Naive thymus-derived CD4-positive, alpha-beta T cell (primary cell): ENCODE data around the gene PBX4. TPM values are rescaled to one million over a fixed set of nuclear protein-coding genes. Genes with fewer than 3 reads are reported as not detected.
A peak's percentile ranks its signal among the peaks of the same experiment; 100 is the strongest.

Experiments used
- ATAC-seq: fragments of 150-1000 bp; cut with Tn5 transposase; 2 replicates; pipeline ENCODE4 v1.10.0; 2021; ENCODE audit warnings: mild to moderate bottlenecking, moderate library complexity
- CTCF ChIA-PET: fragments of 350-600 bp; sonication (Branson Sonifier 250); formaldehyde crosslinking; loops from one replicate; lab custom pipeline; 2021; ENCODE audit warnings: antibody characterized with exemption; lab: Charles Lee
- POLR2A ChIA-PET: fragments of 350-600 bp; sonication (Branson Sonifier 250); formaldehyde crosslinking; loops from one replicate; lab custom pipeline; 2021; ENCODE audit warnings: antibody characterized with exemption, inconsistent platforms; lab: Charles Lee
- DNase-seq, 9 donors: peaks; one replicate each; pipeline versions ENCODE4 v3.0.0 to v3.0.0-alpha.2; 2020 to 2022; ENCODE audit warnings: mixed read lengths in 1 of 9
- H3K27ac ChIP-seq: one replicate; pipeline ENCODE4 v1.7.0; 2013; ENCODE audit warnings: mild to moderate bottlenecking, low read depth, low read length, moderate library complexity
- H3K27me3 ChIP-seq, 2 donors: one replicate each; pipeline ENCODE4 v1.7.0; 2013; ENCODE audit warnings: low read length in 2 of 2, mild to moderate bottlenecking in 2 of 2, moderate library complexity in 2 of 2; ENCODE audit not compliant: control insufficient read depth in 2 of 2, insufficient read depth in 2 of 2
- H3K36me3 ChIP-seq, 3 experiments: 1 replicate in 2 of 3; 2 replicates in 1 of 3; pipeline ENCODE4 v1.7.0; 2013; ENCODE audit warnings: low read length in 3 of 3, mild to moderate bottlenecking in 3 of 3, moderate library complexity in 1 of 3; ENCODE audit not compliant: insufficient read depth in 3 of 3, control insufficient read depth in 2 of 3
- H3K4me1 ChIP-seq, 2 donors: one replicate each; pipeline ENCODE4 v1.7.0; 2013; ENCODE audit warnings: low read length in 2 of 2, mild to moderate bottlenecking in 2 of 2, moderate library complexity in 1 of 2; ENCODE audit not compliant: control insufficient read depth in 2 of 2, insufficient read depth in 2 of 2
- H3K4me3 ChIP-seq: 2 replicates; pipeline ENCODE4 v1.7.0; 2013; ENCODE audit warnings: mild to moderate bottlenecking, low read length
- H3K9me3 ChIP-seq, 3 experiments: 1 replicate in 2 of 3; 2 replicates in 1 of 3; pipeline ENCODE4 v1.7.0; 2013; ENCODE audit warnings: low read length in 3 of 3; ENCODE audit not compliant: control insufficient read depth in 2 of 3
- H3K27ac Mint-ChIP-seq, 9 donors: one replicate each; pipeline ENCODE4 v1.8.0; 2020 to 2022; ENCODE audit warnings: mixed read lengths in 9 of 9, mild to moderate bottlenecking in 8 of 9, moderate library complexity in 5 of 9, inconsistent platforms in 2 of 9
- H3K27me3 Mint-ChIP-seq, 5 donors: one replicate each; pipeline ENCODE4 v1.8.0; 2021 to 2022; ENCODE audit warnings: mixed read lengths in 5 of 5, mild to moderate bottlenecking in 1 of 5
- H3K36me3 Mint-ChIP-seq, 5 donors: one replicate each; pipeline ENCODE4 v1.8.0; 2020 to 2022; ENCODE audit warnings: mixed read lengths in 5 of 5, mild to moderate bottlenecking in 3 of 5, inconsistent platforms in 1 of 5
- H3K4me1 Mint-ChIP-seq, 7 donors: one replicate each; pipeline ENCODE4 v1.8.0; 2020 to 2022; ENCODE audit warnings: mixed read lengths in 7 of 7, mild to moderate bottlenecking in 3 of 7, inconsistent platforms in 1 of 7
- H3K4me3 Mint-ChIP-seq, 10 donors: one replicate each; pipeline ENCODE4 v1.8.0; 2020 to 2022; ENCODE audit warnings: mild to moderate bottlenecking in 10 of 10, mixed read lengths in 10 of 10, moderate library complexity in 6 of 10, inconsistent platforms in 2 of 10
- H3K9me3 Mint-ChIP-seq, 11 donors: one replicate each; pipeline ENCODE4 v1.8.0; 2020 to 2022; ENCODE audit warnings: mixed read lengths in 11 of 11, mild to moderate bottlenecking in 4 of 11, inconsistent platforms in 1 of 11, moderate library complexity in 1 of 11
- intact Hi-C, 2 donors: fragments of 100-400 bp; cut with micrococcal nuclease; formaldehyde crosslinking; loops; one replicate each; pipeline ENCODE4 v1.15.1; 2023
- polyA plus RNA-seq, 2 donors: library from polyadenylated mRNA; unstranded; fragments of 300-500 nt; fragmentation: Illumina TruSeq; gene quantifications; one replicate each; pipeline ENCODE4 v1.2.3, GENCODE V29; 2021
- total RNA-seq, 6 experiments: library from RNA in 5 of 6; stranded (reverse) in 5 of 6; gene quantifications; 1 replicate in 5 of 6; 2 replicates in 1 of 6; pipeline ENCODE4 v1.2.3 and lab custom pipeline; 2021 to 2026

PBX4 gene
- total and polyA plus RNA-seq, 7 experiments from 2014 or later = 3.8 to 42.7 (median 30.9) TPM

- Mint-ChIP-seq H3K27me3 (no peaks in the 10 kb centered on the region), H3K4me3 (no peak overlapping the region), H3K36me3 (peaks cover 9 to 44% (median 16%) of the 10 kb centered on the region in 5 donors), H3K27ac (peak overlapping the region in 3 of 9 donors; percentile 51 to 72 (median 62)), H3K9me3 (no peaks in the 10 kb centered on the region), H3K4me1 (peaks cover 0 to 4% (median 0%) of the 10 kb centered on the region in 7 donors)
- H3K9me3 ChIP-seq = no peaks in the 10 kb centered on the region
- DNase-seq (no peak), ATAC-seq (no peak)
- H3K27ac ChIP-seq = no peak overlapping the region
- no peaks in the 10 kb centered on the region for H3K4me1 ChIP-seq
- H3K4me3 ChIP-seq = no peak overlapping the region
- H3K36me3 ChIP-seq = peaks cover 0 to 47% (median 6%) of the 10 kb centered on the region in 3 experiments
- ChIA-PET CTCF (interaction anchor here (0.9 to 1.6 kb wide), 4 partner anchors 9 to 37 kb away, joined by 3 to 5 read pairs (median 4); no protein-coding TSS in a partner anchor), POLR2A (interaction anchor here (1.0 to 1.1 kb wide), 2 partner anchors 29 kb away, joined by 3 read pairs; no protein-coding TSS in a partner anchor)
- intact Hi-C loops = no loop called here
- no peaks in the 10 kb centered on the region for H3K27me3 ChIP-seq
Measured at GRCh38 chr19:19568802-19569756, 49.4 kb downstream of the PBX4 start.

GRCh38 chr19:19567391-19567790 is 51.1 kb downstream of the PBX4 start:
- intact Hi-C loops = no loop called here
- Mint-ChIP-seq H3K36me3 (peaks cover 9 to 47% (median 16%) of the 10 kb centered on the region in 5 donors), H3K4me3 (no peak overlapping the region), H3K4me1 (peaks cover 3 to 6% (median 4%) of the 10 kb centered on the region in 7 donors), H3K9me3 (no peaks in the 10 kb centered on the region), H3K27me3 (no peaks in the 10 kb centered on the region), H3K27ac (peak overlapping the region in 4 of 9 donors; percentile 43 to 82 (median 57))
- Histone ChIP-seq H3K9me3 (no peaks in the 10 kb centered on the region), H3K4me1 (no peaks in the 10 kb centered on the region), H3K27me3 (no peaks in the 10 kb centered on the region), H3K36me3 (peaks cover 0 to 51% (median 6%) of the 10 kb centered on the region in 3 experiments), H3K4me3 (no peak overlapping the region), H3K27ac (no peak overlapping the region)
- DNase-seq (no peak), ATAC-seq (no peak)
- ChIA-PET POLR2A (interaction anchor here (0.9 kb wide), 1 partner anchor 36 kb away, joined by 3 read pairs; no protein-coding TSS in a partner anchor), CTCF (interaction anchor here (1.5 kb wide), 1 partner anchor 13 kb away, joined by 3 read pairs; no protein-coding TSS in a partner anchor)

- no peak overlapping the region for H3K4me3 Mint-ChIP-seq
- H3K9me3 Mint-ChIP-seq = no peaks in the 10 kb centered on the region
- ChIA-PET CTCF (no interaction called here), POLR2A (no interaction called here)
- intact Hi-C loops = no loop called here
- Histone ChIP-seq H3K4me3 (no peak overlapping the region), H3K4me1 (no peaks in the 10 kb centered on the region), H3K27ac (no peak overlapping the region), H3K9me3 (no peaks in the 10 kb centered on the region), H3K27me3 (no peaks in the 10 kb centered on the region), H3K36me3 (peaks cover 0 to 51% (median 6%) of the 10 kb centered on the region in 3 experiments)
- DNase-seq (no peak), ATAC-seq (no peak)
- H3K36me3 Mint-ChIP-seq = peaks cover 9 to 52% (median 20%) of the 10 kb centered on the region in 5 donors
- H3K27me3 Mint-ChIP-seq = no peaks in the 10 kb centered on the region
- peaks cover 3 to 13% (median 9%) of the 10 kb centered on the region in 7 donors for H3K4me1 Mint-ChIP-seq
- H3K27ac Mint-ChIP-seq = no peak overlapping the region
Measured at GRCh38 chr19:19566306-19566705, 52.2 kb downstream of the PBX4 start.

- ChIA-PET CTCF (interaction anchor here (0.6 to 1.0 kb wide), 3 partner anchors 32 to 104 kb away, joined by 3 to 4 read pairs (median 3); no protein-coding TSS in a partner anchor), POLR2A (no interaction called here)
- H3K27ac Mint-ChIP-seq = peak overlapping the region in 5 of 9 donors; percentile 21 to 81 (median 52)
- H3K27ac ChIP-seq = no peak overlapping the region
- H3K4me3 Mint-ChIP-seq = no peak overlapping the region
- ATAC-seq (no peak), DNase-seq (no peak)
- no peaks in the 10 kb centered on the region for H3K9me3 Mint-ChIP-seq
- H3K9me3 ChIP-seq = no peaks in the 10 kb centered on the region
- H3K36me3 ChIP-seq = peaks cover 0 to 26% (median 0%) of the 10 kb centered on the region in 3 experiments
- peaks cover 20 to 39% (median 27%) of the 10 kb centered on the region in 7 donors for H3K4me1 Mint-ChIP-seq
- no peak overlapping the region for H3K4me3 ChIP-seq
- peaks cover 3 to 46% (median 10%) of the 10 kb centered on the region in 5 donors for H3K36me3 Mint-ChIP-seq
- no peaks in the 10 kb centered on the region for H3K27me3 ChIP-seq
- intact Hi-C loops = loop anchor here in 1 of 2 donors (1.0 to 2.0 kb wide), 7 partner anchors 27 to 396 kb away; partner anchors contain the start of genes GMIP, LPAR2 and PBX4
- H3K4me1 ChIP-seq = peaks cover 0 to 18% of the 10 kb centered on the region in 2 donors
- no peaks in the 10 kb centered on the region for H3K27me3 Mint-ChIP-seq
Measured at GRCh38 chr19:19563348-19563848, 55.1 kb downstream of the PBX4 start.

- H3K27me3 ChIP-seq = no peaks in the 10 kb centered on the region
- peaks cover 20 to 40% (median 29%) of the 10 kb centered on the region in 7 donors for H3K4me1 Mint-ChIP-seq
- ChIA-PET POLR2A (interaction anchor here (0.5 to 0.9 kb wide), 3 partner anchors 21 to 159 kb away, joined by 3 to 5 read pairs (median 3); partner anchors contain the start of gene ZNF101), CTCF (interaction anchor here (1.0 kb wide), 1 partner anchor 105 kb away, joined by 3 read pairs; no protein-coding TSS in a partner anchor)
- DNase-seq = peak in 7 of 9 donors; percentile 28 to 61 (median 46)
- H3K27ac Mint-ChIP-seq = peak overlapping the region; percentile 36 to 78 (median 52)
- no peaks in the 10 kb centered on the region for H3K9me3 ChIP-seq
- peak; percentile 81 for ATAC-seq
- H3K4me3 ChIP-seq = no peak overlapping the region
- intact Hi-C loops = loop anchor here in 1 of 2 donors (1.0 to 2.0 kb wide), 7 partner anchors 28 to 396 kb away; partner anchors contain the start of genes GMIP, LPAR2 and PBX4
- no peaks in the 10 kb centered on the region for H3K9me3 Mint-ChIP-seq
- peaks cover 3 to 47% (median 10%) of the 10 kb centered on the region in 5 donors for H3K36me3 Mint-ChIP-seq
- H3K4me3 Mint-ChIP-seq = peak overlapping the region in 1 of 10 donors; percentile 13
- no peak overlapping the region for H3K27ac ChIP-seq
- peaks cover 0 to 26% (median 0%) of the 10 kb centered on the region in 3 experiments for H3K36me3 ChIP-seq
- no peaks in the 10 kb centered on the region for H3K27me3 Mint-ChIP-seq
- H3K4me1 ChIP-seq = peaks cover 0 to 18% of the 10 kb centered on the region in 2 donors
Measured at GRCh38 chr19:19562665-19563347, 55.7 kb downstream of the PBX4 start.
